SK-N-SH treated with all-trans-retinoic acid at 6 μM for 48 hours (cell line): Measurements from ENCODE around the gene SLC6A6.

Experiments used
- ATAC-seq: fragments of 200-7000 bp; cut with Tn5 transposase; 3 replicates; pipeline ENCODE4 v1.9.1; 2020; ENCODE audit warnings: mild to moderate bottlenecking, moderate library complexity
- ARNTL ChIP-seq: fragments of 450-650 bp; formaldehyde crosslinking; IDR thresholded peaks from 2 replicates; pipeline ENCODE4 v1.5.0; 2020; ENCODE audit warnings: low read depth, mild to moderate bottlenecking, moderate library complexity, borderline replicate concordance
- BACH2 ChIP-seq: fragments of 250-450 bp; sonication (Bioruptor Pico); IDR thresholded peaks from 2 replicates; pipeline ENCODE4 v1.9.0; 2021; ENCODE audit warnings: mild to moderate bottlenecking, borderline replicate concordance
- CSDC2 ChIP-seq: fragments of 250-450 bp; sonication (Bioruptor Pico); IDR thresholded peaks from 2 replicates; pipeline ENCODE4 v1.5.0; 2020; ENCODE audit warnings: mild to moderate bottlenecking, moderate library complexity
- ESRRG ChIP-seq: fragments of 250-450 bp; sonication (Bioruptor Pico); IDR thresholded peaks from 2 replicates; pipeline ENCODE4 v1.6.1; 2021; ENCODE audit warnings: mild to moderate bottlenecking
- GLIS3 ChIP-seq: fragments of 250-450 bp; sonication (Bioruptor Pico); IDR thresholded peaks from 2 replicates; pipeline ENCODE4 v1.5.0; 2020; ENCODE audit warnings: mild to moderate bottlenecking, moderate library complexity
- ISL1 ChIP-seq: fragments of 250-450 bp; sonication (Bioruptor Pico); IDR thresholded peaks from 2 replicates; pipeline ENCODE4 v2.1.2; 2022; ENCODE audit warnings: mild to moderate bottlenecking, moderate library complexity
- PPARA ChIP-seq: fragments of 250-450 bp; sonication (Bioruptor Pico); IDR thresholded peaks from 2 replicates; pipeline ENCODE4 v1.5.0; 2020; ENCODE audit warnings: mild to moderate bottlenecking, borderline replicate concordance
- RARB ChIP-seq: fragments of 250-450 bp; sonication (Bioruptor Pico); IDR thresholded peaks from 2 replicates; pipeline ENCODE4 v1.8.0; 2021; ENCODE audit warnings: mild to moderate bottlenecking, moderate library complexity
- SNAI2 ChIP-seq: fragments of 250-450 bp; sonication (Bioruptor Pico); IDR thresholded peaks from 2 replicates; pipeline ENCODE4 v1.5.0; 2020; ENCODE audit warnings: mild to moderate bottlenecking, moderate library complexity
- TCF4 ChIP-seq: fragments of 250-450 bp; sonication (Bioruptor Pico); IDR thresholded peaks from 2 replicates; pipeline ENCODE4 v1.8.0; 2021; ENCODE audit warnings: mild to moderate bottlenecking, moderate library complexity, borderline replicate concordance
- TOX ChIP-seq: fragments of 250-450 bp; sonication (Bioruptor Pico); IDR thresholded peaks from 2 replicates; pipeline ENCODE4 v1.8.0; 2021; ENCODE audit warnings: mild to moderate bottlenecking, moderate library complexity, borderline replicate concordance
- ZC3H10 ChIP-seq: fragments of 250-450 bp; sonication (Bioruptor Pico); IDR thresholded peaks from 2 replicates; pipeline ENCODE4 v1.5.1; 2021; ENCODE audit warnings: mild to moderate bottlenecking, moderate library complexity
- ZFP3 ChIP-seq: fragments of 250-450 bp; sonication (Bioruptor Pico); IDR thresholded peaks from 2 replicates; pipeline ENCODE4 v1.5.0; 2020; ENCODE audit warnings: mild to moderate bottlenecking, moderate library complexity
- ZFP30 ChIP-seq: fragments of 450-650 bp; formaldehyde crosslinking; IDR thresholded peaks from 2 replicates; pipeline ENCODE4 v1.5.0; 2022; ENCODE audit warnings: mild to moderate bottlenecking, moderate library complexity
- ZNF565 ChIP-seq: fragments of 450-650 bp; formaldehyde crosslinking; conservative IDR thresholded peaks from 2 replicates; pipeline ENCODE4 v1.5.0; 2020; ENCODE audit warnings: low read depth, mild to moderate bottlenecking, moderate library complexity
- ZNF70 ChIP-seq: fragments of 450-650 bp; formaldehyde crosslinking; IDR thresholded peaks from 2 replicates; pipeline ENCODE4 v1.5.0; 2020; ENCODE audit warnings: mild to moderate bottlenecking, moderate library complexity
- ZNF8 ChIP-seq: fragments of 450-650 bp; formaldehyde crosslinking; IDR thresholded peaks from 2 replicates; pipeline ENCODE4 v1.5.0; 2020; ENCODE audit warnings: mild to moderate bottlenecking, moderate library complexity
- TF ChIP-seq, protein P1 (sequence below): fragments of 250-450 bp; sonication (Bioruptor Pico); IDR thresholded peaks from 2 replicates; pipeline ENCODE4 v1.8.0; 2021; ENCODE audit warnings: low read depth, mild to moderate bottlenecking, moderate library complexity, borderline replicate concordance
- TF ChIP-seq, protein P2 (sequence below): fragments of 250-450 bp; sonication (Bioruptor Pico); IDR thresholded peaks from 2 replicates; pipeline ENCODE4 v1.5.0; 2020; ENCODE audit warnings: mild to moderate bottlenecking, moderate library complexity
- TF ChIP-seq, protein P3 (sequence below): fragments of 250-450 bp; sonication (Bioruptor Pico); IDR thresholded peaks from 2 replicates; pipeline ENCODE4 v1.5.1; 2021; ENCODE audit warnings: mild to moderate bottlenecking, moderate library complexity

Gene SLC6A6

DNA sequence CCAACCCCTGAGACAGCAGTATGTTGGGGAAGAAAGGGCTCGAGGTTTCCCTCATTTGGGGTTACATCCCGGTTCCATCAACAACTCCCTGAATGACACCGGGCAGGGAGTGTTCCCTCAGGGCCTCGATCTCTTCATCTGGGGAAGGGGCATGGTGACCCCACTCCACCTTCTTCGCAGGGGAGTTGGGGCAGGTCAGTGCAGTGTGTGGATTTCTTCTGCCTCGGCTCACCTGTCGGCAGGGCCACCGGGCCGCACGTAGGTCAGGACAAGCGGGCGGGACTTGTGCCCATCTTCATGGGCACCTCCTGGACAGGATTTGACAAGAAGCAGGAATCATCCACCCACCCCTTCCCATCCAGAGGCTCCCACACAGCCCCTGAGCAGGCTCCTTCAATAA lies 120.4 kb downstream of the SLC6A6 start:
- ATAC-seq = no peak
- no peak for TF ChIP-seq ARNTL (CRISPR knock-in tag)
- TF ChIP-seq PPARA = no peak
- TF ChIP-seq, protein P1, sequence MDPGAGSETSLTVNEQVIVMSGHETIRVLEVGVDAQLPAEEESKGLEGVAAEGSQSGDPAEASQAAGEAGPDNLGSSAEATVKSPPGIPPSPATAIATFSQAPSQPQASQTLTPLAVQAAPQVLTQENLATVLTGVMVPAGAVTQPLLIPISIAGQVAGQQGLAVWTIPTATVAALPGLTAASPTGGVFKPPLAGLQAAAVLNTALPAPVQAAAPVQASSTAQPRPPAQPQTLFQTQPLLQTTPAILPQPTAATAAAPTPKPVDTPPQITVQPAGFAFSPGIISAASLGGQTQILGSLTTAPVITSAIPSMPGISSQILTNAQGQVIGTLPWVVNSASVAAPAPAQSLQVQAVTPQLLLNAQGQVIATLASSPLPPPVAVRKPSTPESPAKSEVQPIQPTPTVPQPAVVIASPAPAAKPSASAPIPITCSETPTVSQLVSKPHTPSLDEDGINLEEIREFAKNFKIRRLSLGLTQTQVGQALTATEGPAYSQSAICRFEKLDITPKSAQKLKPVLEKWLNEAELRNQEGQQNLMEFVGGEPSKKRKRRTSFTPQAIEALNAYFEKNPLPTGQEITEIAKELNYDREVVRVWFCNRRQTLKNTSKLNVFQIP (CRISPR knock-in tag) = no peak
- TF ChIP-seq GLIS3 = no peak
- no peak for TF ChIP-seq TOX (CRISPR knock-in tag)
- TF ChIP-seq ISL1 (CRISPR knock-in tag) = no peak
- TF ChIP-seq ZNF565 (CRISPR knock-in tag) = no peak
- TF ChIP-seq ZC3H10 (CRISPR knock-in tag) = no peak
- no peak for TF ChIP-seq CSDC2 (CRISPR knock-in tag)
- TF ChIP-seq, protein P2, sequence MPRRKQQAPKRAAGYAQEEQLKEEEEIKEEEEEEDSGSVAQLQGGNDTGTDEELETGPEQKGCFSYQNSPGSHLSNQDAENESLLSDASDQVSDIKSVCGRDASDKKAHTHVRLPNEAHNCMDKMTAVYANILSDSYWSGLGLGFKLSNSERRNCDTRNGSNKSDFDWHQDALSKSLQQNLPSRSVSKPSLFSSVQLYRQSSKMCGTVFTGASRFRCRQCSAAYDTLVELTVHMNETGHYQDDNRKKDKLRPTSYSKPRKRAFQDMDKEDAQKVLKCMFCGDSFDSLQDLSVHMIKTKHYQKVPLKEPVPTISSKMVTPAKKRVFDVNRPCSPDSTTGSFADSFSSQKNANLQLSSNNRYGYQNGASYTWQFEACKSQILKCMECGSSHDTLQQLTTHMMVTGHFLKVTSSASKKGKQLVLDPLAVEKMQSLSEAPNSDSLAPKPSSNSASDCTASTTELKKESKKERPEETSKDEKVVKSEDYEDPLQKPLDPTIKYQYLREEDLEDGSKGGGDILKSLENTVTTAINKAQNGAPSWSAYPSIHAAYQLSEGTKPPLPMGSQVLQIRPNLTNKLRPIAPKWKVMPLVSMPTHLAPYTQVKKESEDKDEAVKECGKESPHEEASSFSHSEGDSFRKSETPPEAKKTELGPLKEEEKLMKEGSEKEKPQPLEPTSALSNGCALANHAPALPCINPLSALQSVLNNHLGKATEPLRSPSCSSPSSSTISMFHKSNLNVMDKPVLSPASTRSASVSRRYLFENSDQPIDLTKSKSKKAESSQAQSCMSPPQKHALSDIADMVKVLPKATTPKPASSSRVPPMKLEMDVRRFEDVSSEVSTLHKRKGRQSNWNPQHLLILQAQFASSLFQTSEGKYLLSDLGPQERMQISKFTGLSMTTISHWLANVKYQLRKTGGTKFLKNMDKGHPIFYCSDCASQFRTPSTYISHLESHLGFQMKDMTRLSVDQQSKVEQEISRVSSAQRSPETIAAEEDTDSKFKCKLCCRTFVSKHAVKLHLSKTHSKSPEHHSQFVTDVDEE = no peak
- TF ChIP-seq ZFP3 = no peak
- TF ChIP-seq BACH2 (CRISPR knock-in tag) = no peak
- TF ChIP-seq, protein P3, sequence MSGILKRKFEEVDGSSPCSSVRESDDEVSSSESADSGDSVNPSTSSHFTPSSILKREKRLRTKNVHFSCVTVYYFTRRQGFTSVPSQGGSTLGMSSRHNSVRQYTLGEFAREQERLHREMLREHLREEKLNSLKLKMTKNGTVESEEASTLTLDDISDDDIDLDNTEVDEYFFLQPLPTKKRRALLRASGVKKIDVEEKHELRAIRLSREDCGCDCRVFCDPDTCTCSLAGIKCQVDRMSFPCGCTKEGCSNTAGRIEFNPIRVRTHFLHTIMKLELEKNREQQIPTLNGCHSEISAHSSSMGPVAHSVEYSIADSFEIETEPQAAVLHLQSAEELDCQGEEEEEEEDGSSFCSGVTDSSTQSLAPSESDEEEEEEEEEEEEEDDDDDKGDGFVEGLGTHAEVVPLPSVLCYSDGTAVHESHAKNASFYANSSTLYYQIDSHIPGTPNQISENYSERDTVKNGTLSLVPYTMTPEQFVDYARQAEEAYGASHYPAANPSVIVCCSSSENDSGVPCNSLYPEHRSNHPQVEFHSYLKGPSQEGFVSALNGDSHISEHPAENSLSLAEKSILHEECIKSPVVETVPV (CRISPR knock-in tag) = no peak
- no peak for TF ChIP-seq ZNF70 (CRISPR knock-in tag)
- TF ChIP-seq RARB = no peak

DNA sequence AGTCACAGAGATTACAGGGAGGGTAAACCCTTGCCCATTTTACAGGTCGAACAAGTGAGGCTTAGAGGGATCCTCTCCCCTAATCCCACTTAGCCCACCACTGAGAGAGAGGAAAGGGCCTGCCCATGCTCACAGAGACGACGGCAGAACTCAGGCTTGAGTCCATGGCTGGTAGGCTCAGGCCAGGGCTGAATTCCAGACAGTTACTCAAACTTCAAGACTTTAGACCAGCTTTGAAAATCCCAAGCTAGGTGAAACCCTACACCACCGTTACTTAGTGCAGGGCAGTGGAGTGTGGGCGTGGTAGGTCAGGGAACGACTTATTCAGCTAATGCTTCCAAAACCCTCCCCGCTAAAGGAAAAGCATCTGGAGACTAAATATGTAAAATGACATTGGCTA lies 121.4 kb downstream of the SLC6A6 start:
- TF ChIP-seq TOX (CRISPR knock-in tag) (no peak), ZNF8 (CRISPR knock-in tag) (no peak), BACH2 (CRISPR knock-in tag) (no peak), ESRRG (CRISPR knock-in tag) (no peak), ZNF70 (CRISPR knock-in tag) (no peak), ZFP30 (CRISPR knock-in tag) (no peak), ISL1 (CRISPR knock-in tag) (no peak), SNAI2 (CRISPR knock-in tag) (no peak)
- peak; percentile 49 for ATAC-seq

DNA sequence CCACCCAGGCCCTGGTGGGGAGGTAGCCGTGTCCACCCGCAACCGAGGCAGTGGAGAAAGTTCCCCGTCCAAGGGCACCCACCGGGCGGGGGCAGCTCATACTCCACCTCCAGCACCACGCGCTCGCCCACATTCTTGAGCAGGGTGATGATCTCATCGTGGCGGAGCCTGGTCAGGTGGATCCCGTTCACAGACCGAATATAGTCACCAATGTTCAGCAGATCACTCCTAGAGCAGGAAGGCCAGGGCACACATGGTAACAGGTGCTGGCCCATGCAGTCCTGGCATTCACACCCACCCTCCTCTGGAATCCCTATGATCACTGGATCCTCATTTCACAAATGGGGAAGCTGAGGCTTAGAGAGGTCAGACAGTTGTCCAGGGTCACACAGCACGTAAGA lies 121.9 kb downstream of the SLC6A6 start:
- TF ChIP-seq TOX (CRISPR knock-in tag) (no peak), RARB (no peak), ESRRG (CRISPR knock-in tag) (no peak), TCF4 (CRISPR knock-in tag) (no peak)
- TF ChIP-seq, all 23 proteins: peak for 0
- ATAC-seq = no peak; the same call in 2 of the 3 replicates

DNA sequence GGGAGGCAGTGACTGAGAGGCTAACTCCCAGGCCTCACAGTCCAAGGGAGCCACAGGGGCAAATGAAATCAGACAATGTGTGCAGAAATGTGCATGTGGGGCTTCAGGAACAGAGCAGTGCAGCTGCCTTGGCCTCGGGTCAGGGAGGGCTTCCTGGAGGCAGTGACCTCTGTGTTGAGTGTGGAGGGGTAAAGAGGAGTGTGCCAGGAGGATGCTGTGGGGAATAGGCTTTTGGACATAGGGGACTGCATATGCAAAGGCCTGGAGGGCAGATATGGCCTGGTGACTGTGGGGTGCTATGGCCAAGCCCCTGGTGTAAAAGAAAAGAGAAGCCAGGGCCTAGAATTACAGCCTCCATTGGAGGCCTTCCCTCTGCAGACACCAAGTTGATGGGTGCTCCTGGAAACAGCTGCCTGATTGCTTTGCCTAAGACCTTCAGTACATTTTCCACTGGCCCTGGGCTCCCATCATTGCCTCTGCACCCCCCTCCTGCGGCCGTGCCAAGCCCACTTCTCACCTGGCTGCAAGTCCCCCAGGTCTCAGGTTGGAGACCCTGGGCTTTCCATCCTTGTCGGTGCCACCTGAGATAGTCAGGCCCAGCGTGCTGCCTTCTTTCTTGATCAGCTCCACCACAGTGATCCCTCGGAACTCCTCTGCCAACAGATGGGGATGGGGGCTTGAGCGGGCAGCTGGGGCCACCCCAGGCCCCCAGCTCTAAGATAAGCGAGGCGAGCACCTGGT lies 122.7 kb downstream of the SLC6A6 start:
- ATAC-seq = no peak
- TF ChIP-seq ISL1 (CRISPR knock-in tag) (no peak), ESRRG (CRISPR knock-in tag) (no peak), PPARA (no peak), ZFP3 (peak; percentile 79; the same call in 1 of the 2 replicates), ARNTL (CRISPR knock-in tag) (no peak)
